GM12891 (cell line): ENCODE measurements around the gene RMND5A.

ENCODE experiments used
- POLR2A ChIP-seq: IDR thresholded peaks from 2 replicates; pipeline ENCODE4 v1.6.1; 2011; ENCODE audit warnings: low read depth, low read length, control low read depth
- POLR2AphosphoS5 ChIP-seq: IDR thresholded peaks from 2 replicates; pipeline ENCODE4 v1.6.1; 2011; ENCODE audit warnings: low read depth, low read length, control low read depth
- SPI1 ChIP-seq: IDR thresholded peaks from 2 replicates; pipeline ENCODE4 v1.6.1; 2011; ENCODE audit warnings: low read depth, low read length, control low read depth
- TAF1 ChIP-seq: IDR thresholded peaks from 2 replicates; pipeline ENCODE4 v1.6.1; 2011; ENCODE audit warnings: low read depth, low read length, control low read depth

GRCh38 chr2:86779971-86780370 is 59.9 kb downstream of the RMND5A start:
- TF ChIP-seq POLR2A (no peak), TAF1 (no peak), POLR2AphosphoS5 (no peak), SPI1 (no peak)
